Measurements from ENCODE around the gene PKIB. TPM values are rescaled to one million over a fixed set of nuclear protein-coding genes. Genes with fewer than 3 reads are reported as not detected.
"Not testable (repeated sequence)": the region's sequence is repeated elsewhere in the genome, so short reads cannot be mapped to it uniquely, and the experiment has no call there.

PKIB gene
- total RNA-seq, 1 donor from 2014 or later = 2.2 TPM

DNA sequence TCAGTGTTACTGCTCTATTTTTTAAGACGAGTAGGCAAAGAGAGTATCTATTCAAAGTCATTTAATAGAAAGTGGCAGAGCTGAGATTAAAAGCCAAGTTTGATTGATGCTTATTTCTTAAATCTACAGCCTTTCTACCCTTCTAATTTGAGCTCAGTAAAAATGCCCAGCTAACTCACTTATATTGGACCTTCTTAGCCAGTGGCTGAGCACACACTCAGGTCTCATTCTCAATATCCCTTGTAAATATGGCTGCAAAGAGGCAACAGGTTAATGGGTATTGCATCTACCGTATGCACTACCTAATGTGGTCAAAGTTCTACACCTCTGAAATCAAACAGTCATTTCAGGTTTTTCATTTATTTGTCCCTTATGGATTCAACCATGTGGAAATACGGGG lies 6.7 kb downstream of the PKIB start:
- ATAC-seq = no peak
- intact Hi-C loops (cut with DNase I) = no loop called here
- DNase-seq (ENCODE audit: low spot score) = no peak

DNA sequence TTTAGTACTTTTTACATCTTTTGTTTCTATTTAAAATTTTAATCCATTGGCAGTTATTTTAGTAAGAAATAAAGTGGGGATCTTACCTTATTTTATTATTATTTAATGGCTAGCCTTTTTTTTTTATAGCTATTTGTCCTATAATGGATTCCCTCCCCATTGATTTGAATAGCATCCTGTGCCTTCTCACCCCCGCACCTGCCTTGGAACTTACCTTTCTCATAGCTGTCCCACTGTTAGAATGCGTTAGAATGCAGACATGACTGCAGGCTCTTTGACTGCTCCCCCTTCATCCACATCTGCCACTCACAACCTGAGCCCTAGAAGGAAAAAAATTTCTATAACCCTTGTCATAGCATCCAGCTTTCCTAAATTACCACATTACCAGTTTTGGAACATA lies 9.1 kb downstream of the PKIB start:
- no peak for ATAC-seq
- no peak for DNase-seq (ENCODE audit: low spot score)
- intact Hi-C loops (cut with DNase I) = no loop called here

DNA sequence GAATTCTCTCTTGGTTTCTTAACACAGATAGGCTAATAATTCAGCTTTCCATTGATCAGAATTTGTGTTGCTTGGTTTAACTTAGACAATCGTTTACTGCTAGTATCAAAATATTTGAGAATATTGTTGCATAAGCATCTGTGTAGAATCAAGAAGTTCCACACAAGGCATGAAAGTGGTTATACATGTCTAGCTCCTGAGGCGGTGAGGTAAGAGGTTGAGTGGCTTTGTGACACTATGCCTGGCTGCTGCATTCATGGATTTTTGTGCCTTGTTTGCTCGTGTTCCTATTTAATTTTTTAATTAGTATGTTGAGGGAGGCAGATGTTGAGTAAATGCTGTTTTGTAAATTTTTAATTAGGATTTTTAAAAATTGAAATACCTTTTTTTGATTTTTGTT lies 10.2 kb downstream of the PKIB start:
- intact Hi-C loops (cut with DNase I) = no loop called here
- no peak for ATAC-seq

DNA sequence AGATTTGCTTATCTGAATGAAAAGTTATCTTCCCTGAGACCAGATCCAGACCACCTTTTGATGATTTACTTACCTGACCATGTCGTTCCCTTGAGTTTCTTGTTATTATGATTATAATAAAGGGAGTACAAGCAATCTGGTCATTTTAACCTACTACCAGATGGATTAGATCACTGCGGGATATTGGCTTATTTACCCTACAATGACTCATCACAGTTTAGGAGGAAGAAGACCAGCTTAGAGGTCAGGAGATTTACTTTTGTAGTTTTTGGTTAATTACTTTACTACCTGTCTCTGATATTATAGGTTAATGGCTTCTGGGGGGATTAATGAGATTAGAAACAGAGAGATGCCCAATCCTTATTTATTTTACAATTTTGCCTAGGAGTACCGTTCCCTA lies 10.7 kb downstream of the PKIB start:
- DNase-seq (ENCODE audit: low spot score) (no peak), ATAC-seq (no peak)
- intact Hi-C loops (cut with DNase I) = no loop called here

More for the DNA sequence above, 10.2 kb downstream of the PKIB start:
- DNase-seq (ENCODE audit: low spot score) = no peak

DNA sequence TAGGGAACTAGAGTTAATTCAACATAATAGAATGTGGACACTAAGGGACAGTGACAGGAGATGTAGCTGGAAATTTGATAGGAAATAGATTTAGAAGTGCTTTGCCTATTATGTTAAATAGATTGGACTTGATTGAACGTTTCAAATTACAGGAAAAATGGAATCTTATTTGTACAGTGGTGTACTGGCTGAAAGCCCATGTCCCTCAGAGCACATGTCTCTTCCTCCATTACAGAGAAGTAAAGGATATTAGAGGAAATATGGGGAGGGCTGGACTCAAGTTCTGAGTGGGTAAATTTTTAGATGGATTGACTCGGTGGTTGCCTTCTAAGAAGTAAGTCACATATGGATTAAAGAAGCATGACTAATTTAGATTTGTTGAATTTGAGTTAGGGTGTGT lies 11.4 kb downstream of the PKIB start:
- ATAC-seq = no peak
- DNase-seq (ENCODE audit: low spot score) = no peak
- intact Hi-C loops (cut with DNase I) = no loop called here

DNA sequence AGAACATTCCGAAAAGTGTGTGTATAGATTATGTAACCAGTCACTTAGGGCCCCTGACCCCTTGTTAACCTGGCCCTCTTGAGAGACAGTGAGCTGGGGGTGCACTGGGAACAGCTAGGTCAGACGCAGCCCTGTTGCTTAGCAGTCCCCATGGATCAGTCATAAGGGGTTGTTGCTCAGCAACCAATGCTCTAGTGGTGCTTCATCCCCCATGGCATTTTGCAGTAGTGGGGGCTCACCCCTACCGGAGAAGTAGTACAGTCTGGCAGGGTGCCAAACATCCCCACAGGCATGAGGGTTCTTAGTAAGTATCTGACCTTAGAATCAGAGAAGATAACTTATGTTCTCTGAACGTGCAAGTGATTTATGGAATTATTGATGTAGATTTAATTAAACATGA lies 12.3 kb downstream of the PKIB start:
- intact Hi-C loops (cut with DNase I) = no loop called here
- DNase-seq (ENCODE audit: low spot score) = peak; percentile 61
- ATAC-seq = no peak

DNA sequence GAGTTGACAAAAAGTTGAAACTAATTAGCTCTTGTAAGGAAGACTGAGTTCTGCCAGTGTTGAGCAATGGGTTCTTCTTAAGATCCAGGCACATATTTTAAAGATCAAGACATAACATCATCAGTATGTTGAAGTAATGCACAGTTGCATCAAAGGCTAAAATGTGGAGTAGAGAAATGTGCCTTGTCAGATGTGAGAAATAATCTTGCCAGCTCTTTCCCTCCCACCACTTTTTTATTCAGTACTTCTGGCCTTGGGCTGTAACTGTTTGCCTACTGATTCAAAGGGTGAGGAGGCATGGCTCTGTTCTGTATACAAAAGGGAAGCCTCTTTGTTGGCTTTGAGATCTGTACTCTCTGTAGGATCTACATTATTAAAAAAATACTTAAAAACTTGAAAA lies 13.1 kb downstream of the PKIB start:
- DNase-seq (ENCODE audit: low spot score) = no peak
- no peak for ATAC-seq
- intact Hi-C loops (cut with DNase I) = no loop called here

DNA sequence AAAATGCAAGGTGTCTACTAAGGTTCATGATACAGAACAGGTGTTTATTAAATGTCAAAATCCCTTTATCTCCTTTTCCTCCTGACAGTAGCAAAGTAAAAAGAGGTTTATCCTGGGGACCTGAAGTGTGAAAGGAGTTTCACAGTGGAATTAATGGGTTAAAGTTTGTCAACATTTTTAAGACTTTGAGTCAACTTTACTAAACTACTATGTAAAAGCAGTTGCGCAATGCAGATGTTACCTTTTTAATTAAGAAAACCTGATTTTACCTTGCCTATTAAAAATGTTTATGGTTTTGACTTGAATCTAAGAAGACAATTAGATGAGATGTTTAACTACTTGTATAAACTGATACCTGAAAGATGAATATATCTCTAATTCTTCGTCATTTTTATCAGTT lies 14.6 kb downstream of the PKIB start:
- intact Hi-C loops (cut with DNase I) = no loop called here
- ATAC-seq (no peak), DNase-seq (ENCODE audit: low spot score) (no peak)

DNA sequence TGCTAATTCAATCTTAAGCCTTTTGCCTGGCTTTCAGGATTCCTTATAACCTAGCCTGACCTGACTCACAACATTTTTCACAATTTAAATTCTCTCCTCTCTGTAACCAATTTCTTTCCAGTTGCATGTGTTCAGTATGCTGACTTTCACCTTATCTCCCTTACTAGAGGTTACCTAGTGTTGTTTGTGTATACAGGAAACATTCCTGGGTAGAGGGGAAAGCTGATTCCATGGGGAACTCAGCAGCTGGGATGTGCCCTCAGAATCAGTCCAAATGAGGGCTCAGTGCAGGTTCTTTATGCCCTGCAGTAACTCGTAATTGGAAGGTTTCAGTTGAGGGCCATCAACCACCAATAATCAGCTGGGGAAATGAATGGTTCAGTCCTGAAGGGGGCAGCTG lies 18.5 kb downstream of the PKIB start:
- DNase-seq (ENCODE audit: low spot score) (no peak), ATAC-seq (no peak)
- intact Hi-C loops (cut with DNase I) = no loop called here

DNA sequence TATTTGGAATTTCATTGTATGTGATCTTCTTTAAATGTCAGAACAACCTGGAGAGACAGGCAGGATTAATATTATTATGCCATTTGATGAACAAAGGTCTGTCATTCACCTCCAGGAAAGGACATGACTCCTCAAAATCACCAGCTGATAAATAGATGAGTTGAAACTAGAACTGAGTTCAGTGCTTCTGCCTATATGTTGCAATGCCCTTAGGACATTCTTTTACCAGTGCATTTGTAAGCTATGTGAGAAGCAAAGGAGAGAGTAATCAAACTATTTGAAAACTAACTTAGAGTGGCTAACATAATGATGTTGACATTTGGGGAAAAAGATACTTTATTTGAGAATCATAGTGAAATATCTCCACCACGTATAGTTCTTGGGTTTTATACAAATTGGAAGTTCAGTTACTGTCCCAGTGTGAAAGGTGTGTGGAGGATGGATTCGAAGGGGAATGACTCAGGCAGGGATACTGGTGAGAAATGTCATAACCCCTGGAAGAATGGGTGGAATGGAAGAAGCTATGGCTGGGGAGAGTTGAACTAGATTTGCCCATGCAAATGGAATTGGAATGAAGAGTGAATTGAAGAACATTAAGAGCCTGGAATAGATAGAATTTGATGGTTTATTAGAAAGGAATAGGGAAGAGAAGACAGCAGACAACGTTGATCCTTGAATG lies 21.5 kb downstream of the PKIB start:
- ATAC-seq (no peak), DNase-seq (ENCODE audit: low spot score) (no peak)
- intact Hi-C loops (cut with DNase I) = no loop called here

DNA sequence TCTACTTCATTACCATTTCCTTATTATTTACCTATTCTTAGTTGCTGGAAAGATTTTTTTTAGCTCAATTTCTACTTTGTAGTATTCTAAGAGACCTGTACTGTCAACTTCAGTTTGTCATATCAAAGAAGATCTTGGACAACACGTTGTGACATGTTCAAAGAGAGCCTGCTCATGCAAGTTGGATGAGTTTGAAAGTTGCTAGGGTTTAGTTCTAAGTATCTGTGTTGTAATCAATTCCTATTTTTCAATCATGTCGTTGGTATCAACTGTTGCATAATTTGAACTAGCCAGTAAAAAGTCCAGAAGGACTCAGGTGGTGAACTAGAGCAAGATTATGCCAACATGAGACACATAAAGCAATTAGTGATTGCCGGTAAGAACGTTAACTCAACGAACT lies 30.2 kb downstream of the PKIB start:
- intact Hi-C loops (cut with DNase I) = no loop called here
- DNase-seq (ENCODE audit: low spot score) (no peak), ATAC-seq (no peak)

DNA sequence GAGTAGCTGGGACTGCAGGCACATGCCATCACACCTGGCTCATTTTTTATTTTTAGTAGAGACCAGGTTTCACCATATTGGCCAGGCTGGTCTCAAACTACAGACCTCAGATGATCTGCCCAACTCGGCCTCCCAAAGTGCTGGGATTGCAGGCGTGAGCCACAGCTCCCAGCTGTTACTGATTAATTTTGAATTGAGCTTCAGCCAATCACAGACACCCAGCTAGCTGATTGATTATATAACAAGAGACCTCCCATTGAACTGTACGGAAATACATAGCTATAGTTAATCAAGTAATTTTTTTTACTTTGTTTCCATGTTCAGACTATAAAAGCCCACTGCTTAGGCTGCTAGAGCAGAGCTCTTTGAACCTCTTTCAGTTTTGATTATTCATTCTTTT lies 31.6 kb downstream of the PKIB start:
- no peak for ATAC-seq
- intact Hi-C loops (cut with DNase I) = no loop called here
- DNase-seq (ENCODE audit: low spot score) = no peak

DNA sequence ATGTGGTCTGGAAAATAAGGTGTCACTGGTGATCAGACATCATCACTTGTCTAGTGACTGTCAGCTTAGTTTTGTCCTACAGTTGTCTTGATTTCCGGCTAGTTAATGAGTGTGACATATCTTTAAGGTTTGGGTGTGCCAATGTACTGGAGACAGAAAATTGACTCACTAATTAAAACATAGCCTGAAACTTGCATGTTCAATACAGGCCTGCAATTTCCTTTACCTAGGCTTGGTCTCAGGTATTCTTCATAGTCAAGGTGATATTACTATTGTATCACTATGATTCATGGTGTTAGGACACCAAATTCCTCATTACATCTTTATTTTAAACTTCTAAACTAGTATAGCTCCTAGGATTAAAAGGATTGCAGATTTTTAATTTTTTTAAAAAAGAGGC lies 32.4 kb downstream of the PKIB start:
- ATAC-seq; intact Hi-C loops (cut with DNase I); DNase-seq (ENCODE audit: low spot score): not testable (repeated sequence)

DNA sequence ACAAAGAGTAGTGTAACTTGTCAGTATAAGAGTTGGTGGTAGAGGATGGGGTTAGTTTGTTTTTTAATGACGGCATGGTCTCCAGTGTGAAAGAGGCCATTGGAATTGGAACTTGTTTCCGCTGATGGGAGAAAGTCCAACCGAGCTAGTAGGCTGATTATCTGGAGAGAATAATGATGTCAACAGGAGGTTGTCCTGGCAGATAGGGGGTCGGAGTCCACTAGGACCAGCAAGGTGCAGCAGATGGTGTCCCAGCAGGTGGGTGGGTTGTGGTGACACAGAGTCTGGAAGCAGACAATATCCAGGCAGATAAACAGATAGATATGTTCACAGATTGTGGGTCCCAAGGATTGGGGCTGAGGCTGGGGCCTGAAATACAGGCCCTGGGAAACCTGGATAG lies 35.1 kb downstream of the PKIB start:
- ATAC-seq (no peak), DNase-seq (ENCODE audit: low spot score) (no peak)
- intact Hi-C loops (cut with DNase I) = no loop called here

DNA sequence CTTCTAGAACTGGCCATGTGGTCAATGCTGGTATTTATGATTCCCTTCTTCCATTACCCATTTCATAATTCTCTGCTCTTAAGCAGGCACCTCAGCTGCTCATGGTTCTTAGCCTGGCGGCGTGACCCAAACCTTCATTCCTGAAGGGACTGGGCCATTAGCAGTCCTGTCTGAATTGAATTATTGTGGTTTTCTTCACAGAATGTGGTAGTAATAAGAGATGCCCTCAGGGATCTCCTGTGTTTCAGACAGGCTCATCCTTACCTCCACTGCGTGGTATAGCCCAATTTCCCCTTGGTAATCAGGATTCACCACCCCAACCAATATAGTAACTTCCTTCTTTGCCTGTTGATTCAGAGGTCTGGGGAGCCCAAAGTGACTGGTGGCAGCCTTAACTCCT lies 37.6 kb downstream of the PKIB start:
- ATAC-seq (no peak), DNase-seq (ENCODE audit: low spot score) (no peak)
- intact Hi-C loops (cut with DNase I) = no loop called here

DNA sequence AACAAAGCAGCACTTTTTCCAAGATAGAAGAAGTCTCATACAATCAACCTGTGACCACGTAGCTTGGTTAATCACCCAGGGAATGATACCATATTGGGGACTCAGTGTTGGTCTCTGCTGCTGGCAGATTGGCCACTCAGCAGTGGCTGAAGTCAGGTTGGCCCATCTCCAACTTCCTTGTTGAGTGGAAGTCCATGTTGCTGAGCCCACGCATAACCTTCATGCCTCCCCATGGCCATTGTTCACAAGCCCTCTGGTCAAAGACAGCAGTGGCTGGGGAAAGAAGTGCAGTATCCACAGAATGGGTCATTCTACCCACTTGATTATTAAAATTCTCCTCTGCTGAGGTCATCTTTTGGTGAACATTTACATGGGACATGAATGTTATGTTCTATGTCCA lies 38.5 kb downstream of the PKIB start:
- ATAC-seq = no peak
- no peak for DNase-seq (ENCODE audit: low spot score)
- intact Hi-C loops (cut with DNase I) = no loop called here

DNA sequence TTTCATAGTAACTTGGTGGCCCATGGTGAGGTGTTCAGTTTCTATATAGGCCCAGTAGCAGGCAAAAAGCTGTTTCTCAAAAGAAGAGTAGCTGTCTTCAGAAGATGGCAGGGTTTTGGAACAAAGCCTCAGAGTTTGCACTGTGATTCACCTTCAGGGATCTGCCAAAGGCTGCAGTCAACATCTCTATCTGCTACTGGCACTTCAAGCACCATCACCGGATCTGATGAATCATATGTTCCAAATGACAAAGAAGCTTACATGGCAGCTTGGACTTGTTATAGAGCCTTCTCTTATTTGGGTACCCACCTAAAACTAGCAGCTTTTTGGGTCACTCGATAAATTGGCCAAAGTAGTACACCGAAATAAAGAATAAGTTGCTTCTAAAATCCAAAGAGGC lies 39.5 kb downstream of the PKIB start:
- intact Hi-C loops (cut with DNase I) = no loop called here
- no peak for ATAC-seq
- DNase-seq (ENCODE audit: low spot score) = no peak

DNA sequence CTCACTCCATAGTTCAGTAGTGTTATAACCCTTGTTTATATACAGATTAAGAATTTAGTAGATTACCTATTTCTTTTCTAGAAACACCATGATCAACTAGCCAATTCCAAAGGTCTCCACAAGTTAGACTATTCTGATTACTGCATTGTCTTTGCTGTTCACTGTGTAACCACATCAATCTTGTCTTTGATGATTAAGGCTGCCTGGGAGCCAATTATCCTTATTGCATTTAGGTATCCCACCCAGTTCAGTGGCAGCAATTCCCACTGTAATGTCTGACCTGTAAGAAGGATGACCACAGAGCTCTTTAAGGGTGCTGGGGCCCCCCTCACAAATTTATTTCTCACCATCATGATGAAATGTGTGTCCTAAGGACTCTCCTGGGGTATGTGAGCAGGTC lies 40.2 kb downstream of the PKIB start:
- ATAC-seq = no peak
- intact Hi-C loops (cut with DNase I) = no loop called here
- DNase-seq (ENCODE audit: low spot score) = no peak

DNA sequence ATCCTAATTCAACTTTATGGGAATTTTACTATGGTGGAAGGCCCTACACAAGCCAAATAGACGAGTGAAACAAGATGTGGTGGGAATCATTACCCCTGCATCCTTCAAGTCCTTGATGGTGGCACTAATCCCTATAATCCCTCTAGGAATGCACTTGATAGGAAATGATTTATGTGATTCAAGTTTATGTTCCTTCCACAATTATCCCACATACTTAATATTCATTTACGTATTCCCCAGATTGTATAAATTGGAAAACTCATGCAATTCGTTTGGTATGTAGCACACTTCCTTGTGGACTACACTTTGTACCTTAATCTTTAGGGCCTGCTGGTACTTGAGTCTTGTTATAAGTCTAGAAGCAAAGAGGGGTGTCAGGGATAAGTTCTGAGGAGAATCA lies 40.8 kb downstream of the PKIB start:
- ATAC-seq = no peak
- no peak for DNase-seq (ENCODE audit: low spot score)
- intact Hi-C loops (cut with DNase I) = no loop called here

DNA sequence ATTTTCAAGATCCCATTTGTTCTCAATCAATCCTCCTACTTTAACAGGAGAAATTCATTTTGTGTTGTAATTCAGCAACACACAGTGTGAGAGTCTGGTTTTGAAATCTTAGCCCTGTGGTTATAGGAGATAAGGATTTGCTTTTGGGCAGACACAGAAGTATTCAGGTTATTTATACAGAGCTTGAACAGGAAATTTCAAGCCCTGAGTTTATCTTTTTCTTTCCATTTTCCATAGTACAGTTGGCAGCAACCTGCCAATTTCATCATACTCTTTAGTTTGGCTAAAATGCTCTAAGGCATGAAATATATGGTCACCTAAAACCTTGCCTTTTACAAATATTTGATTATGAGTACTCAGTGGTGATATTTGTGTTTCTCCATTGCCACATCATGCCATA lies 41.4 kb downstream of the PKIB start:
- intact Hi-C loops (cut with DNase I) = no loop called here
- DNase-seq (ENCODE audit: low spot score) (no peak), ATAC-seq (no peak)

DNA sequence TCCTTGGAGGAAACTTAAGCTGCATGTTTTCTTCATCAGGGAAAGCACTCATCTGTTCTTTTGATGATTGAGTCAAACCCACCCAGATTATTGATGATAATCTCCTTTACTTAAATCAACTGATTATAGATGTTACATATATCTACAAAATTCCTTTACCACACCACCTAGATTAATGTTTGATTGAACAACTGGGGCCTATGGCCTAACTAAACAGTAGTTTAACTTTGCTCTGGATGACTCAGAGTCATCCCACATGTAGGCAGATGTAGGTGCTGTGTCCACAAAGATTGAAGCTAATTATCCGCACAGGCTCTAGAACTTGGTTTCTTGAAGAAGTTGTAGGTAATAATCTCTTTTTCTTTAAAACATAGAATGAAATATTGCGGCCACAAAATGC lies 42.2 kb downstream of the PKIB start:
- ATAC-seq (no peak), DNase-seq (ENCODE audit: low spot score) (no peak)
- intact Hi-C loops (cut with DNase I) = no loop called here

DNA sequence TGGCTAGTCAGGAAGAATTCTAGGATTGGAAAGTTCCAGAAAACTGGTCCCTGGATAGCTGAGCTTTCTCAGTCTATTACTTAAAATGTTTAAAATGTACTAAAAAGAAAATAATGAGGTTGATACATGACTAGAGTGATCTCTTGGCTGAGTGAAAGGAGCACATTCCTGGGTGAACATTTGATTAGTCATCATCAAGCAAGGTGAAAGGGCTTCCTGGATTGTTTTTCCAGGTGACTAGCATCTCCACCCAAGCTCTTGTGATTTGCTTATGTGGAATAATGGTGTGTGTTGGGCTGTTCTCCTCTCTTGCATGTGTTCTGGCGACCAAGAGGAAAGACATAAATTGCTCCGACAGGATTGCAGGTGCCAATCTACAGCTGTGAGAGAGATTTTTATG lies 42.9 kb downstream of the PKIB start:
- ATAC-seq = no peak
- intact Hi-C loops (cut with DNase I) = no loop called here
- no peak for DNase-seq (ENCODE audit: low spot score)
